Left forelimb (tissue), 1 donor: Measurements from ENCODE around the gene NRG3.
"Not testable (repeated sequence)": the region's sequence is repeated elsewhere in the genome, so short reads cannot be mapped to it uniquely, and the experiment has no call there.

Experiments used
- DNase-seq: peaks from one replicate; pipeline ENCODE4 v3.0.0-alpha.2; 2018; ENCODE audit warnings: low spot score

The NRG3 gene

GRCh38 chr10:82574081-82574480 lies 699.1 kb downstream of the NRG3 start:
- no peak for DNase-seq

- DNase-seq, result no peak
These were observed 700.3 kb downstream of the NRG3 start for GRCh38 chr10:82575318-82575717.

DNA sequence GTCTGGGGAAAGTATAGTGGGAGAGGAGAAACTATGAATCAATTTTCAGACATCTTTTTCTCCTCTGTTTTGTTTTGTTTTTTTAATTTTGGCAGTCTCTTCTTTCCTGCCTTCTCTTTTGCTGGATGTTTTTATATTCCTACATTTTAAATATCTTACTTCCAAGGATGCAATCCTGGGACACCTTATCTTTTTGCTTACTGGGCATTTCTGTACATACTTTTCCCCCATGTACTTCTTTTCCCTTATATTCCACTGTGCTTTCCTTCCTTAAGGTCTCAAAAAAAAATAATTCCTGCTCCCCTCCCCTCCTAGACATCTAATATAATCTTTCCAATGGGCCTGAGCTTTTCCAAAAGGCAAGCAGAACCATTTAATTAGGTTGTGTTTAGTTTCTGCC lies 701.1 kb downstream of the NRG3 start:
- DNase-seq, result no peak

GRCh38 chr10:82581940-82582339 lies 706.9 kb downstream of the NRG3 start:
- no peak for DNase-seq

- no peak for DNase-seq
These were observed 716.4 kb downstream of the NRG3 start for GRCh38 chr10:82591421-82591820.

- no peak for DNase-seq
These were observed 722.8 kb downstream of the NRG3 start for GRCh38 chr10:82597840-82598239.

- DNase-seq, result no peak
These were observed 734.9 kb downstream of the NRG3 start for GRCh38 chr10:82609845-82610244.

DNA sequence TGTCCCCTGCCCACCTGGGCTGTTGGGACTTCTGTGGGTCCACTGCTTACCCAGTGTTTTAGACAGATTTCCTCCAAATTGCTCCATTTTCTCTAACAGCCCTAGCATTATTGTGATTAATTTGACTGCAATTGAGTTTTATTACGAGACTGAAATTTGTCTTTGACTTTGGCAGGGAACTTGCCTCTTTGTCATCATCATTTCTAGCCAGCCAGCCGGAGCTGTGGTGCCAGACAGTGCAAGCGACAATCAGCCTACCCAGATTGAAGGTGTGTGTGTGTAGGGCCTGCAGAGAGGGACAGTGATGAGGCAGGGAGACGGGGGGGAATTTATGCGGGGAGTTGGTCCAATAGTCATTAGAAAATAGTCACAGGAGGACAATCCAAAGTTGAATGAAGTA lies 743.0 kb downstream of the NRG3 start:
- no peak for DNase-seq

GRCh38 chr10:82621680-82622079 lies 746.7 kb downstream of the NRG3 start:
- no peak for DNase-seq

- DNase-seq, result no peak
These were observed 747.5 kb downstream of the NRG3 start for GRCh38 chr10:82622479-82622878.

DNA sequence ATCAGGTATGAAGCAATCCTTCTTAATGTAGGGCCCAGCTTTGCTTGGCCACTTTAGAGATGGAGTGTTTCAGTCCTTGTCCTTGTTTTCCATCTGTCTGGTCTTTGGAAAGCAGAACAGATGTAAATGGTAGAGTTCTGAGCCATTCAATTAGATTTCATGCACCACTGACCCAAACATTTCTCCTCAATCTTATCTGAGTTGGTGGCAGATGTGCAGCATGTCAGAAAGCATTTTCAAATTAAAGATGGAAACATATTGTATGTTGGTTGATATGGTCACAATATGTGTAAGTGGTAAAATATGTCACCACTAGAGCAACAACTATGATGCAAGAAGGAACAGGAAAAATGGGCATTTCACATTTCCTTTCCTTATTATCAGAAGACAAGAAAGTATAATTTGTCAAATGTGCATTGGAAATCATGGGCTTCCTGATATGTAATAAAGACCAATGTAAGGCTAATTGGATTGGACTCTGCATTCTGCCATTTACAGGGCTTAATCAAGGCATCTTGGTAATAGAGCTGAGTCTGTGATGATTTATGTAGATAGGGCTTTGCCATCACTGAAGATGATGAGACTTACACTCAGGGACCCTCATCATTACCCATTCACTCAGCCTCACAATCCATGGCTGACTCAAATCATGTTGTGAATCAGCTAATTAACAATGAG lies 750.7 kb downstream of the NRG3 start:
- DNase-seq, result no peak

DNA sequence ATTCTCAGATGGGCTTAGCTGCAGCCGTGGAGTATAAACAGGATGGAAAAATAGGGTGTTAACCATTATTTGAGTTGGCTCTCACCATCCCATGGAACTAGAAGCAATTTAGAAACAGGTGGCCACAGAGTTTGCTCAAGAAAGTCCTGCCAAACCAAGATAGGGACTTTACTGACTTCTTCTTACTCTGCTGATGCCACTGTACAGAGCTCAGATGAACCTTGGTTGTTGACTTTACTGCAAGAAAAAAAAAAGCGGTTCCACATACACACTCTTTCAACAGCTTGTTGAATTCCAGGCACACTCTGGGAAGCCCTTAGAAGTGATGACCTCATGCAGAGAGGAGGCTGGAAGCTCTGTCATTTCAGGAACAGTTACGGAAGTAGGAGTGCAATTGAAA lies 753.4 kb downstream of the NRG3 start:
- DNase-seq, result no peak

- DNase-seq, result no peak
These were observed 768.1 kb downstream of the NRG3 start for GRCh38 chr10:82643076-82643475.

GRCh38 chr10:82643601-82644000 lies 768.6 kb downstream of the NRG3 start:
- no peak for DNase-seq

DNA sequence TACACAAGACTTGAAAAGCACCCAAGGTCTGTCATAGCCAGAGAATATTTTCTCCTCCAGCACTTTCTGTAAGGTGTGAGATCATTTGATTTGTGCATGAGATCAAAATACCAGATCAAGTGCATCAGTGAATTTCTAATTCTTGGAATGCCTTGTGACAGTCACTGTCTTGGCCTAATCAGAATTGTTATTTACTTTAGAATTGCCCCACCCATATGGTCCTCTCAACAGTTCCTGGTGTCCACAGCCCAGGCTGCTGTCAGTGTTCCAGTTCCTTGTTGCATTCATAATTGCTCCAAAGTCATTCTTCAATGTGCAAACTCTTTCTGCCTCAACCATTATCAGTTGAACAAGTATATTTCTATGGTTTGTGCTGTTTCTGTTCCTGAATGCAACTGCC lies 770.2 kb downstream of the NRG3 start:
- DNase-seq, result no peak

DNA sequence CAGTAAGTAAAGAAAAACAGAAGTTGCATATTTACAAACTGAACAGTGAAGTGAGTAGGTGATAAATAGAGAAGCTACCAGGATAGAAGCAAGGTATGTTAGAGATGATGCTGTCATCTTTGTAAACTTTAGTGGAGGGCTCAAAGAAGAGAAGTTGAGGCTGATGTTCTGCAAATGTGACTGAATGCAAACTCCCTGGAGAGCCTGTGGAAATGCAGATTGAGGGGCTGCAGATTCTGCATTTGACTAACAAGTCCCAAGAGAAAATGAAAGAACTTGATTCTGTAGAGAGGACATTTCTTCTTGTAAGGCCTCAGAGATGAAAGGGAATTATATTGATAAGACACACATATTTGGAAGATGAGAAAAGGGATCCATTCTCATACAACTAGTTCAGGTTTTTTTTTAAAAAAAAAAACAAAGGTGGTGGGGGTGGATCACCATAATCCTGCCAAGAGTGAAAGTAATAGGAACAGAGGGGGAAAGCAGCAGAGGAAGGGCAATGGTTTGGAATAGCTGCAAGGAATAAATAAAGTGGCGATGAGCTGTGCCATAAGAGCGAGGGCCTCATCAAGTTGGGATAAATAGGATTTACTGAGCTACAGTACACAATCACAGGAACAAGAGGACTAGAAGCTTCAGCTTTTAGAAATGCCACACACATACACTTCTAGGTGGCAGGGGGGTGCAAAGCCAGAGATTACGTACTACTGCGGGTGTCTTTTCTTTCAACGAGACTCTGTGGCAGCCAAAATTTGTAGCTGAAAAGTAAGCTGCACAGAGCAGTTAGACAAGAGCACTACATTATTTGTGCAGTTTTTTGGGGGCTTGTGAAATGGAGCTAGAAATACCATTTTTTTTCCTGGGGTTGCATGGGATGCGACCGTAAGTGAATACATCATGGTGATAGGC lies 778.5 kb downstream of the NRG3 start:
- no peak for DNase-seq

GRCh38 chr10:82660205-82660604 lies 785.2 kb downstream of the NRG3 start:
- no peak for DNase-seq

GRCh38 chr10:82660986-82661385 lies 786.0 kb downstream of the NRG3 start:
- DNase-seq, result no peak

- no peak for DNase-seq
These were observed 786.7 kb downstream of the NRG3 start for GRCh38 chr10:82661701-82662100.

DNA sequence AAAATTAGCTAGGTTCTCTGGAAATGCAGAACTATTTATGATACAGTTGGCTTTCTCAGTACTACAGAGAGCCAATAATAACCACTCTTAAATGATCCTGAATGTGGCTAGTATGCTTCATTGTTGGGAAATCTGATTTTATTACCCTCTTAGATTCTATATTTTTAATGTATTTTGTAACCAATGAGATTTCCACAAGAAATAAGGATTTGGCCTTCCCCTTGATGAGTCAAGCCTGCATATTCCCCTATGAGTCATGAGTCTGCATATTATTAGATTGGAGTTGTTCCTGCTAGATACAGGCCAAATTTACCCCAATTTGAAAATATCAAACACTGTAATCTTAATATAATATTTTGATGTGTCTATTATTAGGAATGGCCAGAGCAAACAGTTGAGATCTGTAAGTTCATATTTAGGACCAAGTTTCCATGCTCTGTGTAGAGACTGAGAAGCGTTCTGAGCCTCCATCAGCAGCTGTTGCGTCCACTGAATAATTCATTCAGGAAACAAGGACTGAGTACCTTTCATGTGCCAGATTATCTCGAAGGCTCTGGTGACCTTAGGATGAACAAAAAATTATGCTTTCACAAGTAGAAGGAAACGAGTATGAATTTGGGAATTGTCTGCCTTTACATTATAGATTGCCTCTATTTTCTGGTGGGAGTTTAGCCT lies 793.4 kb downstream of the NRG3 start:
- no peak for DNase-seq

DNA sequence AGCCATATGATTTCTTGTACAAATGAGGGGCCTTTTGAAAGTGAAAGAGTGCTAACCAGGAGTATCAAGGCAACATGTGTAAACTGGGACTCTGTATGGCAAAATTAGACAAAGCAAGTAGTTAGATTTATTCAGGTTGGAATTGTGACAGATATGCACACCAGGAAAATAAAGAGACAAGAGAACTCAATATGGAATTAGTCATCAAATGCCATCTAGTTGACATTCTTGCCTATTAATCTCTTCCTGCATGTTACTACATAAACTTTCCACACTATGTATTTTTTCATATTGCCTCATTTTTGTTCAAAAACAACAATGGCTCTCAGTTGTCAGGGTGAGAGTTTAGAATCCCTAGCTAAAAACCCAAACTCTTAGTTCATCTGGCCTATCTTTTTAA lies 799.0 kb downstream of the NRG3 start:
- DNase-seq, result no peak

DNA sequence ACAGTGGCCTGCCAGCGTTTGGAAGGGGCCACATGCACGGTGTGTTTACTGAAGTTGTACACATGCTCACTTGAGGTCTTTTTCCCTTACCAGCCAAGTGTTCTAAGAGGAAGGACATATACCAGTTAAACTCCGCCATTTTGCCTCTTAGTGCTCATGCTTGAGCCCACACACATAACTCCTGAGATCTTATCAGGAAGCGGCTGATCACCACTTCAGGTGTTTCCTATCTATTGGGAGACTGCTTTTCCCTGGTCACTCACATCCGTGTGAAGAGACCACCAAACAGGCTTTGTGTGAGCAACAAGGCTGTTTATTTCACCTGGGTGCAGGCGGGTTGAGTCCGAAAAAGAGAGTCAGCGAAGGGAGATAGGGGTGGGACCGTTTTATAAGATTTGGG lies 802.9 kb downstream of the NRG3 start:
- not testable (repeated sequence) for DNase-seq

GRCh38 chr10:82678451-82678850 lies 803.5 kb downstream of the NRG3 start:
- not testable (repeated sequence) for DNase-seq
